NCI-H2196 (cell line): ENCODE results near the gene ATP11C.
"Not testable (repeated sequence)": the region's sequence is repeated elsewhere in the genome, so short reads cannot be mapped to it uniquely, and the experiment has no call there.

Source experiments
- DNase-seq: peaks from one replicate; lab custom pipeline; 2025; ENCODE audit not compliant: unreplicated experiment; lab: John Stamatoyannopoulos, UW

Gene ATP11C

GRCh38 chrX:139932901-139933796 is at the start of gene ATP11C:
ATP11C (minus strand) TSS chrX:139933053; CDS start chrX:139932042, 1,011 bp downstream.
- DNase-seq = peak; percentile 2

- DNase-seq = no peak
These were observed 41.6 kb upstream of the ATP11C start for GRCh38 chrX:139974471-139974870.

- DNase-seq = no peak
These were observed 40.1 kb upstream of the ATP11C start for GRCh38 chrX:139972629-139973624.

GRCh38 chrX:139972113-139972512 is 39.3 kb upstream of the ATP11C start:
- DNase-seq = no peak

DNA sequence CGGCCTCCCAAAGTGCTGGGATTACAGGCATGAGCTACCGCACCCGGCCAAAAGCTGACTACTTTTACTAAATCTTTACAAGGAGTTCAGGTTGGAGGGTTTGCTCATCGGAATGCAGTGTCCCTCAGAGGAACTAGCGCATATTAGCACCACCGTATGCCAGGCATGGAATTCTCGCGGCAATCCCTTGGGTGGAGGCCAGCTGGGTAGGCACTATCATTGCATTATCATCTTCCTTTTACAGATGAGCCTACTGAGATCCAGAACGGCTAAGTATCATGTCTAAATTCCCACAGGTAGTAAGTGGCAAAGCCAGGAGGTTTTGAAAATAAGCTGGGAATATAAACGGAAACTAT is 38.5 kb upstream of the ATP11C start:
- DNase-seq = no peak

DNA sequence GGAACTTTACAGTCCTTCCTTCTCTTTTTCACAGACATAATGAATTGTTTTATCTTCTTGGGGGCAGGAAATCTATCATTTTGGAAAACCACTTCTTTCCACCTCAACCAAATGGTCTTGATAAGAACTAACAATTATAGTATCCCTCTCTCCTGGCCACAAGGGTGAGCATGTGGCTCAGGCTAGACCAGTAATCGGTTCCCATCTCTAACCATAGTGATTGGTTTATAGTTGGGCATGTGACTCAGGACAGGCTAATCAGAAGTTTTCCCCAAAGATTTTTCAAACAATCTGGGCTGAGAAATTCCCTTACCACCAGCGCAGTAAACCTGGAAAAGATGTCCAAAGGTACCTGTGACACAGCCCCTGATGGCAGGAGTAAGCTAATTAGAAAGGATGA is 36.4 kb upstream of the ATP11C start:
- no peak for DNase-seq

DNA sequence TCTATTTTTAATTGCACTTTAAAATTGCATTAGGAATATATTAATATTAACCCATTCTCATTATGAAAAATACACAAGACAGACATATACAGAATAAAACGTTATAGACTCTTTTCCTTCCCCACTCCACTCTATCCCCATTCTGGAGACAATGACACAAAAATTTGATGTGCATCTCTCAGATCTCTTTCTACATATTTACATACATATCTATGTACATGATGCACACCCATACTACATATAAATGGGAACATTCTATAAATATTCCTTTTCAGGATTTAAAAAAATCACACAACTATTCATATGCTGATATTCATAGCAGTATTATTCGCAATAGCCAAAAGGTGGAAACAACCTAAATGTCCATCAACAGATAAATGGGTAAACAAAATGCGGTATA is 34.9 kb upstream of the ATP11C start:
- DNase-seq = no peak

DNA sequence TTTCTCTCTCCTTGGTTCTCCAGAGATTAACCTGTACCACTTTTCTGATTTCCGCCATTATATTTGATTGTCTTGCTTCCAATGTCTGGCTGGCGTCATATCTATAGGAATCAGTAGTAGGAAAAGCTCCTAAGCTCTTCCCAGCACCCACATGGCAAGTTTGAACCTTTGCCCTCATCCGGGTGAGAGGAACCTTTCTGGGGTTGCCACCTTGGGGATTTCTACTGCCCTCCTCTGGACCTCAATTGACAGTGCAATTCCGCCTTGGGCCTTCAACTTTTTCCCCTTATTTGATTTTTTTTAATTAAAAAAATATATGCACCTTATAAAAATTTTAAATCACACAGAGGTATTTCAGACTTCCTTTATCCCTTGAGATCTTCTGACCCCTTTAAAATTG is 34.4 kb upstream of the ATP11C start:
- DNase-seq = no peak

DNA sequence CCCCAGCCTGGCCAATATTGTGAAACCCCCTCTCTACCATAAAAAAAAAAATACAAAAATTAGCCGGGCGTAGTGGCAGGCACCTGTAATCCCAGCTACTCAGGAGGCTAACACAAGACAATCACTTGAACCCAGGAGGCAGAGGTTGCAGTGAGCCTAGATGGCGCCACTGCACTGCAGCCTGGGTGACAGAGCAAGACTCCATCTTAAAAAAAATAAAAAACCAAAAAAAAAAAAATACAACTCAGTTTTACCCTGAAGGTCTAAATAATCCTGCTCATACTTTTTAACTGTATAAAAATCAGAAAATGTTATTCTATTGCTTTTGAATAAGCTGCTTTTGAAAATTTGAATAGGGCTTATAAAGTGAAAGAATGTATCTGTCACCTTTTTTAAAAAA is 33.3 kb upstream of the ATP11C start:
- not testable (repeated sequence) for DNase-seq

DNA sequence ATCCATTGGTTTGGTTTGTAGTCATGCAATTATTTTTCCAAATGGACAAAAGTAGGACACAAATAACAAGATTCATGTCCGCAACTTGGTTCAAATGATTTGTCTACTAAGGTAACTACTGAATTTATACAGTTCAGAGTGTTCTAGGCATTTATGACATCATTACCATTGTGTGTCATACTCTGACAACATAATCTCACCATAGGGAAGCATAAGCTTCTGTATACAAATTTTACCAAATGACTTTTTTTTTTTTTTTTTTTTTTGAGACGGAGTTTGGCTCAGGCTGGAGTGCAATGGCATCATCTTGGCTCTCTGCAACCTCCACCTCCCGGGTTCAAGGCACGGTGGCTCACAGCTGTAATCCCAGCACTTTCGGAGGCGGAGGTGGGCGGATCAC is 32.6 kb upstream of the ATP11C start, which contains the start of gene CXorf66:
TSS of gene CXorf66 (minus strand) at position 101 of the 400 bp plus-strand sequence. CDS start at position 76, 25 bp downstream.
- DNase-seq = no peak

- DNase-seq = not testable (repeated sequence)
These were observed 28.2 kb upstream of the ATP11C start for GRCh38 chrX:139961091-139961490.

GRCh38 chrX:139949703-139950102 is 16.9 kb upstream of the ATP11C start:
- DNase-seq = no peak

DNA sequence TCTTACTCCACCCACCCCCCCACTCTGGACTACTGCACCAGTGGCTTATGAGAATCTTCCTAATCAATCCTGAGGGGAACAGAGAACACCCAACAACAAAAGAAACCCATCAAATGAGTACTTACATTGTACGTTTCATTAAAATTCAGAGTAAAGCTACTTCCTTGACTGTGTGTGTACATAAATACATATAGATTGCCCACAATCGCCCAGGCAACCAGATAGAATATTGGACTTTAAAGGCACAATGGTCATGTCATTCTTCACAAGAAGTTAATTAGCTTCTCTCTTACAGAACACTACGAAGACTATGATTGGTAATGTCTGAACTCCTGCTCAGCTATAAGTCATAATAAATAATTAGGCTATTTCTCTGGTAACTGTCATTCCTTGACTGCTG is 12.2 kb upstream of the ATP11C start:
- DNase-seq = no peak

GRCh38 chrX:139936259-139936658 is 3.4 kb upstream of the ATP11C start:
- DNase-seq = no peak

DNA sequence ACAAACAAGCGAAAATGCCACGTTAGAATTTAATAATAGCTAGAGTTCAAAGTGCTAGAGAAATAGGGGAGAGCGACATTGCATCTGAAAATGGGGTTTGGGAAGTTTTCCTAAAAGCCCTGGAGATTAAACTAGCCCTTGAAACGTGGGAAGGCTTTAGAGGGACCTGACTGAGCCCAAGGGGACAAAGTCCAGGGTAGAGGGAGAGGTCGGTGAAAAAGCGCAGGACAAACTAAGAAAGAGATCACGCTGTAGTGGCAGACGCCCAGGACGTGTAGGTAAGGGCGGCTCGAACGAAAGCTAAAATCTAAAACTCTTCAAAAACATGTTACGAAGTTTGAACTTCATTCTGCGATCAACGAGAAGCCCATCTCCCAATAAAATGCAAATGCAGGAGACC is 1.1 kb upstream of the ATP11C start:
- DNase-seq = no peak

GRCh38 chrX:139932073-139932900 is 566 bp downstream of the ATP11C start:
- DNase-seq = no peak

DNA sequence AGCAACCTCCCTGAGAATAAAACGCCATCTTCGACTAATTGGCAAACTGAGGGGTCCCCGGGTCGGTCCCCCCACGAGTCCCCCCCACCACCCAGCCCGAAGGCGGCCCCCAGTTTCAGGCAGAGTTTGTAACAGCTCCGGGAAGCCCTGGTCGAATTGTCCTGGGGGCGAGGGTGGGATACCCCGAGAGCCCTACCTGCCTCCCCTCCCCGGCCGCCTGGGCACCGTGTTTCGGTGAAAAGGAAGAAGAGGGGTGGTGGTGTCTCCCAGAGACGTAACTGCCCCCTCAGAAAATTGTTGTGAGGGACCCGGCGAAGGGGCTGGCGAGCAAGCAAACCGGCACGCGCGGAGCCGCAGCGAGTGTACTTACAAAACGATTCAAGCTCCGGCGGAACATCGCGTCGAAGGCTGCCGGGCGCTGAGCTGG is 1.2 kb downstream of the ATP11C start:
- DNase-seq = no peak

DNA sequence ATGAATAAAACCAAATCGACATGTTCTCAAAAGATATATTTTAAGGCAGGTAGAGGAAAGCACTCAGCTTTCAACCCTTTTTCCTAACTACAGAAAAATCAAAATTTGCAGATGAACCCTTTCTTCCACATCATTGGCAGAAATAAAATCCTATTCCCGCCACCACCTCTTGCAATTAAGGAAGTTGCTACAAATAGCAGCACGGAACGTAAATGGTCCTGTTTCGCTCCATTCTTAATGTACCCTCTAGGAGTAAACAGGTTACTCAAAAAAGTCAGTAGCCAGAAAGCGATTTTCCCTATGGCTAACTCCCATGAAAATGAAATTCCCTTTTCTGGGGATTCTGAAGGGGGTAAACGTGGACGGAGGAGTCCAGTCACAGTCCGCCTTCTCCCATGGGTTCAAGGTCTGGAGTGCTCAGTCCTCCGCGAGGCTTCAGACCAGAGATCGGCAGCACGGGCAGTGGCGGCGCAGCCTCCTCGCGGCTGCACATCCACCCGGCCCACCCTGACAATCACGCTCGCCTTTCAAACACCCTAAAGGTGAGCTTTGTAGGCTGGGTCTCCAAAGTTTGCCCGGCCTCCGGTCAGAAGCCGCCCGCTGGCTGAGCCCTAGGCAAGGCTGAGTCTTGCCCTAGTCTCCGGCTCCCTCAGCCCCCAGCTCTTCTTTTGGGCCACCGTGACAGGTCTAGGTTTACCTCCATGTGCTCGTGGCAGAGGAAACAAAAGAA is 1.8 kb downstream of the ATP11C start:
- no peak for DNase-seq

DNA sequence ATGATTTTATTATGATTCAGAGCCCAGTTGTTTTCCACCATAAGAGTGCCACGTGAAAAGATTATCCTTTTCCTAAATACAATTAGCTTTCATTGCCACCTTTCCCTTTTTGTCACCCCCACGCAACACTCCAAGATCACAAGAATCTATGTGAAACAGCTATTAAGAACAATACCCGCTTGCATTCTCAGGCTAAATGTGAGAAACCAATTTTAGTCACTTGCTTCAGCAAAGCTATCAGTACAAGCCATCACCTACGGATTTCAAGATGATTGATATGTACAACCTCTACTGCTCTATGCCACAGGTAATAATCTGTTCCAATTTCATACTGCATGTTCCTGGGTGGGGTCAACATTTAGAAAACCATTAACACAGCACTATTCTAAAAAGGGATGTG is 2.5 kb downstream of the ATP11C start:
- no peak for DNase-seq

DNA sequence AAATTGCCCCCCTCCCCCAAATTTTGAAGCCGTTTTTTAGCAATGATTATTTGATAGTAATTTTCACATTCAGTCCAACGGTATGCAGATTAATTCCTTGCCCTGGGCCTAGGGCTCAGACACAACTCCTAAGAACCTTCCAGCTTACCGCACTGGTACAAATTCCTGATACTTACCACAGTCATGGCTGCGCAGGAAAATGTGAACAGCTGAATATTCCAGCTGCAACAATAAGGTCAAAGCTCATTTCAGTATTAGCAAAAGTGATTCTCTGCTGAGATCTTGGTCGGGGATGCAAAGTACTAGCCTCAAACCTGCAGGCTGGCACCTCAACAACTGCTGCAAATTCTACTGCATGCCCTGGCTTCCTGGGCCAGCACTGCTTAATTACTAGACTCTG is 3.0 kb downstream of the ATP11C start:
- no peak for DNase-seq
